Peyer's patch (tissue), 4 donors: ENCODE data around the gene MYO7A. TPM values are rescaled to one million over a fixed set of nuclear protein-coding genes. Genes with fewer than 3 reads are reported as not detected.

Source experiments
- DNase-seq, 3 donors: peaks; one replicate each; pipeline ENCODE4 v3.0.0-alpha.2; 2017 to 2019
- H3K27ac ChIP-seq, 4 donors: fragments of 200-600 bp; sonication (generic); one replicate each; pipeline ENCODE4 v1.5.1; 2016 to 2019
- H3K27me3 ChIP-seq, 2 donors: fragments of 200-600 bp; sonication (generic); one replicate each; pipeline ENCODE4 v1.5.1; 2019
- H3K36me3 ChIP-seq, 3 donors: fragments of 200-600 bp; sonication (generic); one replicate each; pipeline ENCODE4 v1.5.1; 2016 to 2019
- H3K4me1 ChIP-seq, 4 donors: fragments of 200-600 bp; sonication (generic); one replicate each; pipeline ENCODE4 v1.5.1; 2016 to 2019
- H3K4me3 ChIP-seq, 4 donors: fragments of 200-600 bp; sonication (generic); 1 replicate in 3 of 4; 2 replicates in 1 of 4; pipeline ENCODE4 v1.5.1; 2016 to 2019; ENCODE audit warnings: mild to moderate bottlenecking in 1 of 4
- H3K9me3 ChIP-seq, 4 donors: fragments of 200-600 bp; sonication (generic); one replicate each; pipeline ENCODE4 v1.5.1; 2016 to 2019; ENCODE audit warnings: mild to moderate bottlenecking in 1 of 4
- CTCF ChIP-seq, 6 experiments: fragments of 450-650 bp in 4 of 6; fragments of 200-600 bp in 2 of 6; sonication (generic) in 1 of 6; IDR thresholded peaks; one replicate each; pipeline ENCODE4 v1.5.1; 2017 to 2019; ENCODE audit warnings: antibody characterized with exemption in 6 of 6, mild to moderate bottlenecking in 3 of 6, moderate library complexity in 1 of 6
- POLR2A ChIP-seq, 2 donors: fragments of 450-650 bp; IDR thresholded peaks; one replicate each; pipeline ENCODE4 v1.5.1; 2017; ENCODE audit warnings: antibody characterized with exemption in 2 of 2, mild to moderate bottlenecking in 2 of 2, moderate library complexity in 2 of 2
- total RNA-seq, 4 donors: library from RNA; depleted of rRNA; stranded (reverse); fragments of >200 nt; gene quantifications; one replicate each; pipeline ENCODE4 v1.1.0, GENCODE V29; 2016

Gene MYO7A
- total RNA-seq, 4 donors from 2014 or later, result 6.1 to 15.7 (median 7.1) TPM

- Histone ChIP-seq H3K4me1 (no peaks in the 10 kb centered on the region), H3K9me3 (no peaks in the 10 kb centered on the region), H3K27ac (no peak overlapping the region), H3K4me3 (no peak overlapping the region), H3K36me3 (no peaks in the 10 kb centered on the region), H3K27me3 (no peaks in the 10 kb centered on the region)
- TF ChIP-seq CTCF (IDR thresholded peaks at IDR 0.05) (no peak), POLR2A (IDR thresholded peaks at IDR 0.05) (no peak)
- no peak for DNase-seq
These were observed 39.7 kb downstream of the MYO7A start for GRCh38 chr11:77167791-77168190.

GRCh38 chr11:77170107-77170506 is 42.1 kb downstream of the MYO7A start:
- no peaks in the 10 kb centered on the region for H3K36me3 ChIP-seq
- DNase-seq, result no peak
- H3K4me1 ChIP-seq, result no peaks in the 10 kb centered on the region
- no peaks in the 10 kb centered on the region for H3K9me3 ChIP-seq
- TF ChIP-seq CTCF (IDR thresholded peaks at IDR 0.05) (no peak), POLR2A (IDR thresholded peaks at IDR 0.05) (no peak)
- no peaks in the 10 kb centered on the region for H3K27me3 ChIP-seq
- H3K27ac ChIP-seq, result no peak overlapping the region
- no peak overlapping the region for H3K4me3 ChIP-seq

GRCh38 chr11:77171254-77171653 is 43.2 kb downstream of the MYO7A start:
- H3K9me3 ChIP-seq, result no peaks in the 10 kb centered on the region
- DNase-seq, result no peak
- no peaks in the 10 kb centered on the region for H3K27me3 ChIP-seq
- no peak for TF ChIP-seq CTCF (IDR thresholded peaks at IDR 0.05)
- TF ChIP-seq POLR2A (IDR thresholded peaks at IDR 0.05), result no peak
- no peaks in the 10 kb centered on the region for H3K4me1 ChIP-seq
- no peak overlapping the region for H3K27ac ChIP-seq
- no peak overlapping the region for H3K4me3 ChIP-seq
- H3K36me3 ChIP-seq, result no peaks in the 10 kb centered on the region

- Histone ChIP-seq H3K27ac (no peak overlapping the region), H3K4me1 (no peaks in the 10 kb centered on the region), H3K9me3 (no peaks in the 10 kb centered on the region), H3K36me3 (no peaks in the 10 kb centered on the region), H3K27me3 (no peaks in the 10 kb centered on the region), H3K4me3 (no peak overlapping the region)
- DNase-seq, result no peak
- TF ChIP-seq POLR2A (IDR thresholded peaks at IDR 0.05) (no peak), CTCF (IDR thresholded peaks at IDR 0.05) (no peak)
These were observed 44.0 kb downstream of the MYO7A start for GRCh38 chr11:77171885-77172665.

- H3K4me3 ChIP-seq, result no peak overlapping the region
- no peaks in the 10 kb centered on the region for H3K9me3 ChIP-seq
- no peaks in the 10 kb centered on the region for H3K27me3 ChIP-seq
- TF ChIP-seq CTCF (IDR thresholded peaks at IDR 0.05) (no peak), POLR2A (IDR thresholded peaks at IDR 0.05) (no peak)
- H3K36me3 ChIP-seq, result no peaks in the 10 kb centered on the region
- H3K4me1 ChIP-seq, result no peaks in the 10 kb centered on the region
- no peak overlapping the region for H3K27ac ChIP-seq
- no peak for DNase-seq
These were observed 44.6 kb downstream of the MYO7A start for GRCh38 chr11:77172666-77172982.

- Histone ChIP-seq H3K4me3 (no peak overlapping the region), H3K27me3 (no peaks in the 10 kb centered on the region), H3K36me3 (no peaks in the 10 kb centered on the region), H3K9me3 (no peaks in the 10 kb centered on the region), H3K27ac (no peak overlapping the region), H3K4me1 (no peaks in the 10 kb centered on the region)
- TF ChIP-seq CTCF (IDR thresholded peaks at IDR 0.05) (no peak), POLR2A (IDR thresholded peaks at IDR 0.05) (no peak)
- no peak for DNase-seq
These were observed 45.4 kb downstream of the MYO7A start for GRCh38 chr11:77173494-77173893.
